Type B pancreatic cell (in vitro differentiated cells): ENCODE results near the gene NLRP3. TPM values are rescaled to one million over a fixed set of nuclear protein-coding genes. Genes with fewer than 3 reads are reported as not detected.

Source experiments
- DNase-seq: peaks from one replicate; pipeline ENCODE4 v3.0.0; 2021; ENCODE audit warnings: mixed read lengths; ENCODE audit not compliant: unreplicated experiment; ENCODE audit errors: extremely low spot score
- H3K27ac Mint-ChIP-seq: 2 replicates; pipeline ENCODE4 v1.8.0; 2021; ENCODE audit warnings: mild to moderate bottlenecking, mixed read lengths
- H3K27me3 Mint-ChIP-seq: 2 replicates; pipeline ENCODE4 v1.8.0; 2021; ENCODE audit warnings: mixed read lengths
- H3K36me3 Mint-ChIP-seq: 2 replicates; pipeline ENCODE4 v1.8.0; 2021; ENCODE audit warnings: mixed read lengths
- H3K4me1 Mint-ChIP-seq: one replicate; pipeline ENCODE4 v1.8.0; 2021; ENCODE audit warnings: mixed read lengths; ENCODE audit not compliant: unreplicated experiment
- H3K4me3 Mint-ChIP-seq: 2 replicates; pipeline ENCODE4 v1.8.0; 2021; ENCODE audit warnings: mild to moderate bottlenecking, mixed read lengths
- H3K9me3 Mint-ChIP-seq: 2 replicates; pipeline ENCODE4 v1.8.0; 2021; ENCODE audit warnings: mixed read lengths
- total RNA-seq: library from RNA; stranded (reverse); gene quantifications from 2 replicates; pipeline ENCODE4 v1.2.1, GENCODE V29; 2021; ENCODE audit warnings: low replicate concordance
- TF ChIP-seq, protein P1 (sequence below): fragments of 200-600 bp; sonication (generic); conservative IDR thresholded peaks from 2 replicates; pipeline ENCODE4 v1.5.0; 2021; ENCODE audit warnings: antibody characterized with exemption, mild to moderate bottlenecking

NLRP3 gene
- total RNA-seq, 1 donor from 2014 or later: not detected

DNA sequence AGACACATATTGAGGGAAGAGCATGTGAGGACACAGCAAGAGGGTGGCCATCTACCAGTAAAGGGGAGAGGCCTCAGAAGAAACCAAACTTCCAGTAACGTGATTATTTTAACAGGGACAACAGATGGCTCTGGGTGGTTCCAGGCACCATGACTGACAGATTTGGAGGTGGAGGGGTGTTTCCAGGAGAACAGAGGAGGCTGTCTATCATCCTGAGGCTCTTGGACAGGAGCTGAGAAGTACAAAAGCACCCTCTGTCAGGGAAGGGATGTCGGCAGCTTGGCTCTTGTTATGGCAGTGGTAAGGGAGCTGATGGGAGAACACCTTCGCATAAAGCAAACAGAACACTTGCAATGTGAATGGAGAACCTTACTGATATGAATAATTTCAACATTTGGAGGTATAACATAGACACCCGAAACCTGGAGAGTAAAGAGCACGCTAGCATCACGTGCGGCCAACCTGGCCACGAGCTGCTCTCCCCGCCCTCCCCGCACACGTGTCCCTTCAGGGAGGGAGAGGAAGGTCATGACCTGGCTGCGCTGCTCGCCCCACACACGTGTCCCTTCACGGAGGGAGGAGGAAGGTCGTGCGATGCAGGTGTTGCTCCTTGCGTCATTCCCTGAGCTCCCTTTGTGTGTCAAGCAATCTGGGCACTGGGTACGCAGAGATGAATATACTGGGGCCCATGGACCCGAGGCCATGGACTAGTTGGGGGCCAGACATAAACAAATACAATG, 37.5 kb upstream of the NLRP3 start:
- Mint-ChIP-seq H3K4me1 (peaks cover 4% of the 10 kb centered on the region), H3K27ac (no peak overlapping the region)
- TF ChIP-seq, protein P1, sequence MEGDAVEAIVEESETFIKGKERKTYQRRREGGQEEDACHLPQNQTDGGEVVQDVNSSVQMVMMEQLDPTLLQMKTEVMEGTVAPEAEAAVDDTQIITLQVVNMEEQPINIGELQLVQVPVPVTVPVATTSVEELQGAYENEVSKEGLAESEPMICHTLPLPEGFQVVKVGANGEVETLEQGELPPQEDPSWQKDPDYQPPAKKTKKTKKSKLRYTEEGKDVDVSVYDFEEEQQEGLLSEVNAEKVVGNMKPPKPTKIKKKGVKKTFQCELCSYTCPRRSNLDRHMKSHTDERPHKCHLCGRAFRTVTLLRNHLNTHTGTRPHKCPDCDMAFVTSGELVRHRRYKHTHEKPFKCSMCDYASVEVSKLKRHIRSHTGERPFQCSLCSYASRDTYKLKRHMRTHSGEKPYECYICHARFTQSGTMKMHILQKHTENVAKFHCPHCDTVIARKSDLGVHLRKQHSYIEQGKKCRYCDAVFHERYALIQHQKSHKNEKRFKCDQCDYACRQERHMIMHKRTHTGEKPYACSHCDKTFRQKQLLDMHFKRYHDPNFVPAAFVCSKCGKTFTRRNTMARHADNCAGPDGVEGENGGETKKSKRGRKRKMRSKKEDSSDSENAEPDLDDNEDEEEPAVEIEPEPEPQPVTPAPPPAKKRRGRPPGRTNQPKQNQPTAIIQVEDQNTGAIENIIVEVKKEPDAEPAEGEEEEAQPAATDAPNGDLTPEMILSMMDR: no peak

DNA sequence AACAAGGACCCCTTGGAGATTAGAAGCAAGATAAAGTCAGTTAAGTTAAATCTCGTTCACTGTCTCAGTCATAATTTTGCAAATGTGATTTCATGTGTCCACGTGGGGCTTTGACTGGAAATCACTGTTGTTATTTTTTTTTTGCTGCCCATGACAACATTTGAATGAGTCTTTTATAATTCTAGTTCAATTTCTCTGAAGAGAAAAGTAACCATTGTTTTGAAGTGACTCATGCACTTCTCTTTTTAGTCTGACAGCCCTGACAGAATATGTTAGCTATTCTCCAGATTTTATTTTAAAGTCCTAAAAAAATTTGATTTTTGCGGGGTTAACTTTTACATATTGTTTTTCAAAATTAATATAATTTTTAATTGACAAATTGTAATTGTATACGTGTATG, 30.7 kb upstream of the NLRP3 start:
- TF ChIP-seq, protein P1: no peak

More for the DNA sequence above, 37.5 kb upstream of the NLRP3 start:
- no peak overlapping the region for H3K4me3 Mint-ChIP-seq
- H3K36me3 Mint-ChIP-seq: no peaks in the 10 kb centered on the region
- DNase-seq: no peak
- H3K9me3 Mint-ChIP-seq: peaks cover 4% of the 10 kb centered on the region
- peaks cover 41% of the 10 kb centered on the region for H3K27me3 Mint-ChIP-seq

DNA sequence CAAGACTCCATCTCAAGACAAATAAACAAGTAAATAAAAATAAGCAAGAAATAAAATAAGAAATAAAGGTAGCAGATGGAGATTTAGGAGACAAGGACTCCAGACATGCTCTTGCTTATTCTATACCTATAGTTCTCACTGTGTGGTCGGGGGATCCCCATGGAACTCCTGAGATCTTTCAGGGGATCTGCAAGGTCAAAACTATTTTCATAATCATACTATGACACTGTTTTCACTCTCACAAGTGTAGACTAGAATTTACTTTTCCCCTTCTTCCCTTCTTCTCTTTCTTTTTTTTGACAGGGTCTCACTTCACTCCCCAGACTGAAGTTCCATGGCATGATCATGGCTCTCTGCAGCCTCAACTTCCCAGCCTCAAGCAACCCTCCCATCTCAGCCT, 29.8 kb upstream of the NLRP3 start:
- Mint-ChIP-seq H3K36me3 (no peaks in the 10 kb centered on the region), H3K4me3 (no peak overlapping the region), H3K4me1 (peaks cover 6% of the 10 kb centered on the region), H3K27ac (no peak overlapping the region), H3K9me3 (peaks cover 3% of the 10 kb centered on the region), H3K27me3 (peaks cover 18% of the 10 kb centered on the region)
- TF ChIP-seq, protein P1: no peak
- no peak for DNase-seq

More for the DNA sequence above, 30.7 kb upstream of the NLRP3 start:
- Mint-ChIP-seq H3K4me3 (no peak overlapping the region), H3K27ac (no peak overlapping the region), H3K36me3 (no peaks in the 10 kb centered on the region), H3K9me3 (peaks cover 3% of the 10 kb centered on the region), H3K27me3 (peaks cover 17% of the 10 kb centered on the region), H3K4me1 (peaks cover 5% of the 10 kb centered on the region)
- no peak for DNase-seq

DNA sequence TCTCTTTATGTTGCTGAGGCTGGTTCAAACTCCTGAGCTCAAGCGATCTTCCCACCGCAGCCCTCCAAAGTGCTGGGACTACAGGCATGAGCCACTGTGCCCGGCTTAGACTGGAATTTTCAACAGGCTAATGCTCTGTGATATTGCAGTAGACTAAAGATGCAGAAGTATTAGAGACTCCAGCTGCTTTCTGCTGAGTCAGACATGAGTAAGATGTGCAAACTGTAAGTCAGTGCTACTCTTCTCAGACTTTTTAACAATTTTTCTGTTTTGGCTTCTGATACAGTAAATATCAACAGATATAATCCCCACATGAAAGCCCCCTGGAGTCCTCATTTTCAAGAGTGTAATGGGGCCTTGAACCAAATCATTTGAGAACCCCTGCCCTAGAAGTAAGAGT, 29.3 kb upstream of the NLRP3 start:
- Mint-ChIP-seq H3K9me3 (peaks cover 3% of the 10 kb centered on the region), H3K4me3 (no peak overlapping the region), H3K27me3 (peaks cover 18% of the 10 kb centered on the region), H3K4me1 (peaks cover 6% of the 10 kb centered on the region), H3K36me3 (no peaks in the 10 kb centered on the region), H3K27ac (no peak overlapping the region)
- no peak for DNase-seq
- TF ChIP-seq, protein P1: no peak

DNA sequence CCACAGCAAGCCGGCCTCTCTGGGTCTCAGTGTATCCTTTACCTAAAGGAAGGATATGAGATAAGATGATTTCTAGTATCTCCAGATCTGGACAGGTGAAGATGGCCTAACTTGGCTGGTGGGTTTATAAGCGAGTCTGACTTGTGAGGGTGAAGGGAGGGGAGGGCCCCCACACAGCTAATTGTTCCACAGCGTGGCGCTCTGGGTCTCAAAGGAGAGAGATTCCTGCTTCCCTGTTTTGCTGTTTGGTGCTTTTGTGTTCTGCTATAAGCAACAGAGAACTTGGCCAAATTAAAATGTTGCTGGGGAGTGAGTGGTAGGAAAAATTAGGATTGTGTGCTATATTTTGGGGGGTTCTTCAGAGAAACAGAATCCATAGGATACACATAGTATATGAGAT, 28.9 kb upstream of the NLRP3 start:
- no peak overlapping the region for H3K27ac Mint-ChIP-seq
- H3K27me3 Mint-ChIP-seq: peaks cover 18% of the 10 kb centered on the region
- no peaks in the 10 kb centered on the region for H3K36me3 Mint-ChIP-seq
- TF ChIP-seq, protein P1: no peak
- DNase-seq: no peak
- no peak overlapping the region for H3K4me3 Mint-ChIP-seq
- H3K9me3 Mint-ChIP-seq: peaks cover 3% of the 10 kb centered on the region
- H3K4me1 Mint-ChIP-seq: peaks cover 6% of the 10 kb centered on the region
